Spleen (tissue), 11 donors: ENCODE results near the gene MBD1. TPM values are rescaled to one million over a fixed set of nuclear protein-coding genes. Genes with fewer than 3 reads are reported as not detected.
A peak's percentile ranks its signal among the peaks of the same experiment; 100 is the strongest.
"Not testable (repeated sequence)": the region's sequence is repeated elsewhere in the genome, so short reads cannot be mapped to it uniquely, and the experiment has no call there.

ENCODE experiments used
- DNase-seq: peaks from one replicate; pipeline ENCODE4 v3.0.0-alpha.2; 2020
- H3K27ac ChIP-seq, 8 donors: fragments of 200-600 bp; sonication (generic) in 7 of 8; 1 replicate in 4 of 8; 2 replicates in 4 of 8; pipeline versions ENCODE4 v1.5.0 to v1.8.0; 2016 to 2021; ENCODE audit warnings: inconsistent platforms in 4 of 8, mild to moderate bottlenecking in 4 of 8, moderate library complexity in 1 of 8
- H3K27me3 ChIP-seq, 7 donors: fragments of 200-600 bp; sonication (generic) in 6 of 7; replicated peaks in 1 of 7; 1 replicate in 4 of 7; 2 replicates in 3 of 7; pipeline versions ENCODE4 v1.5.0 to v1.8.0; 2016 to 2021; ENCODE audit warnings: inconsistent platforms in 3 of 7, mild to moderate bottlenecking in 1 of 7
- H3K36me3 ChIP-seq, 6 donors: fragments of 200-600 bp; sonication (generic) in 5 of 6; 1 replicate in 4 of 6; 2 replicates in 2 of 6; pipeline versions ENCODE4 v1.5.0 to v1.8.0; 2016 to 2021; ENCODE audit warnings: inconsistent platforms in 2 of 6
- H3K4me1 ChIP-seq, 6 donors: fragments of 200-600 bp; sonication (generic) in 5 of 6; 1 replicate in 3 of 6; 2 replicates in 3 of 6; pipeline versions ENCODE4 v1.5.0 to v1.8.0; 2016 to 2021; ENCODE audit warnings: inconsistent platforms in 3 of 6
- H3K4me3 ChIP-seq, 8 donors: fragments of 200-600 bp; sonication (generic) in 7 of 8; 1 replicate in 4 of 8; 2 replicates in 4 of 8; pipeline versions ENCODE4 v1.5.0 to v1.8.0; 2016 to 2021; ENCODE audit warnings: inconsistent platforms in 4 of 8, mild to moderate bottlenecking in 4 of 8, moderate library complexity in 2 of 8
- H3K9me3 ChIP-seq, 8 donors: fragments of 200-600 bp; sonication (generic) in 7 of 8; 1 replicate in 4 of 8; 2 replicates in 4 of 8; pipeline versions ENCODE4 v1.5.0 to v1.8.0; 2016 to 2021; ENCODE audit warnings: inconsistent platforms in 4 of 8
- POLR2A ChIP-seq, 3 donors: fragments of 450-650 bp; IDR thresholded peaks; one replicate each; pipeline ENCODE4 v1.5.1; 2017; ENCODE audit warnings: antibody characterized with exemption in 3 of 3, mild to moderate bottlenecking in 1 of 3
- POLR2AphosphoS5 ChIP-seq, 3 donors: sonication (generic); formaldehyde crosslinking; IDR thresholded peaks; one replicate each; pipeline ENCODE4 v1.5.1; 2017; ENCODE audit warnings: antibody characterized with exemption in 3 of 3
- WGBS, 5 donors: extraction: QIAGEN DNeasy Blood & Tissue Kit in 3 of 5; methylation state at CpG; one replicate each; pipeline versions ENCODE4 v1.1.5 to v1.1.7; 2013 to 2018; 5-methylcytosine and 5-hydroxymethylcytosine counted together
- intact Hi-C: fragments of 100-400 bp; cut with DNase I; formaldehyde crosslinking; loops from one replicate; pipeline ENCODE4 v1.15.0; 2023; ENCODE audit warnings: low total_unique reads
- polyA plus RNA-seq, 3 donors: library from polyadenylated mRNA; stranded (reverse); fragments of 200-250 nt; gene quantifications; one replicate each; pipeline ENCODE4 v1.2.1, GENCODE V29; 2013
- total RNA-seq, 7 donors: library from RNA; depleted of rRNA in 3 of 7; stranded (reverse); fragments of >200 nt in 3 of 7; fragmentation: NEBNext Ultra II Directional in 4 of 7; extraction: Animal tissue kit (Norgen Biotek cat#: 25700) in 4 of 7; gene quantifications; one replicate each; pipeline versions ENCODE4 v1.1.0 to v1.2.1, GENCODE V29; 2016 to 2021
- TF ChIP-seq, protein P1 (sequence below), 11 experiments: fragments of 200-600 bp in 7 of 11; fragments of 450-650 bp in 4 of 11; sonication (generic) in 4 of 11; IDR thresholded peaks in 8 of 11; conservative IDR thresholded peaks in 3 of 11; 1 replicate in 7 of 11; 2 replicates in 4 of 11; pipeline versions ENCODE4 v1.4.0 to v1.8.0; 2016 to 2021; ENCODE audit warnings: antibody characterized with exemption in 11 of 11, inconsistent platforms in 4 of 11, mild to moderate bottlenecking in 1 of 11
- donor health status: healthy with polysubstance abuse.
- donor health status: DM: no; HTN: no; CAD: no; lungs with moderate emphysema.
- donor health status: DM: no; HTN: no; CAD: no.
- donor health status: Bipolar disorder and iron deficiency.
- donor health status: healthy.
- donor health status: DM: no; HTN: no; CAD: no.
- donor health status: DM: yes; HTN: yes; CAD: no.

Gene MBD1
- total and polyA plus RNA-seq, 10 donors: 22.2 to 137 (median 86.2) TPM

DNA sequence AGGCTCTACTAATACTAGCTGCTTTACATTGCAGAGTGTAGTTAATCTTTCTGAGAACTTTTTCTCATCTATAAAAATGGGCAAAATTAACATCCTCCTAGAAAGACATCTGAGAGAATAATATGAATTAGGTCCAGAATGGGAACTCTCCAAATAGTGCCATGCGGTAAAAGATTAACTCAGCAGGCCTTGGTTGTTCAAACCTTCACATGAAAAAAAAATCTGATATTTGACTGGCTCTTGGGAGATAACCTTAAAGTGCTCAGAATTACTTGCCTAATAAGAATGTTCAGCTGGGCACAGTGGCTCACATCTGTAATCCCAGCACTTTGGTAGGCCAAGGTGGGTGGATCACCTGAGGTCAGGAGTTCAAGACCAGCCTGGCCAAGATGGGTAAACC lies 11.7 kb upstream of the MBD1 start:
- Histone ChIP-seq H3K27ac (no peak overlapping the region), H3K4me3 (no peak overlapping the region), H3K36me3 (no peaks in the 10 kb centered on the region), H3K9me3 (no peaks in the 10 kb centered on the region), H3K27me3 (peaks cover 0 to under 1% (median 0%) of the 10 kb centered on the region in 7 donors), H3K4me1 (peaks cover 9 to 26% (median 15%) of the 10 kb centered on the region in 6 donors)
- WGBS, 5 donors: 97 to 100% (median 100%) methylated on average over 1 of the region's 1 CpG
- no peak for TF ChIP-seq POLR2A (IDR thresholded peaks at IDR 0.05)
- no peak for TF ChIP-seq POLR2AphosphoS5 (IDR thresholded peaks at IDR 0.05)
- intact Hi-C loops: no loop called here
- DNase-seq: no peak

DNA sequence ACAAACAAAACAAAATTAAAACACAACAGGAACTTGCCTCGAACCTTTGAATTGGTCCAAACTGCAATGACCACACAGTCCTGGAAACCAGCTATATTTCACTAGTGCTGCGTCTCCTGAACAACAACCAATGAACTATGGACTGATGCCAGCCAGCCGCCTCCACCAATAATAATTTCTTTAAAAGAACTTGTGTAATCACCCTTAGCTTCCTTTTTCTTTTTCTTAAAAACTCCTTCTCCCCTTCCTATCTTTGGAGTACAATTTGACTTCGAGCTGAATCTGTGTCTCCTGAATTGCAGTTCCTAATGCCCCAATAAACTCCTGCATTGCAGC lies 7.8 kb upstream of the MBD1 start:
- no peaks in the 10 kb centered on the region for H3K9me3 ChIP-seq
- WGBS, 5 donors: 54 to 88% (median 72%) methylated on average over 4 of the region's 4 CpGs
- DNase-seq: no peak
- H3K36me3 ChIP-seq: peaks cover 0 to 22% (median 17%) of the 10 kb centered on the region in 6 donors
- intact Hi-C loops: loop anchor here (10.0 kb wide), 1 partner anchor 86 kb away; the partner anchor contains the start of gene SKA1
- peak overlapping the region in 2 of 8 donors; percentile 89 to 95 for H3K27ac ChIP-seq
- H3K27me3 ChIP-seq: no peaks in the 10 kb centered on the region
- TF ChIP-seq POLR2A (IDR thresholded peaks at IDR 0.05) (no peak), POLR2AphosphoS5 (IDR thresholded peaks at IDR 0.05) (no peak)
- TF ChIP-seq, protein P1, sequence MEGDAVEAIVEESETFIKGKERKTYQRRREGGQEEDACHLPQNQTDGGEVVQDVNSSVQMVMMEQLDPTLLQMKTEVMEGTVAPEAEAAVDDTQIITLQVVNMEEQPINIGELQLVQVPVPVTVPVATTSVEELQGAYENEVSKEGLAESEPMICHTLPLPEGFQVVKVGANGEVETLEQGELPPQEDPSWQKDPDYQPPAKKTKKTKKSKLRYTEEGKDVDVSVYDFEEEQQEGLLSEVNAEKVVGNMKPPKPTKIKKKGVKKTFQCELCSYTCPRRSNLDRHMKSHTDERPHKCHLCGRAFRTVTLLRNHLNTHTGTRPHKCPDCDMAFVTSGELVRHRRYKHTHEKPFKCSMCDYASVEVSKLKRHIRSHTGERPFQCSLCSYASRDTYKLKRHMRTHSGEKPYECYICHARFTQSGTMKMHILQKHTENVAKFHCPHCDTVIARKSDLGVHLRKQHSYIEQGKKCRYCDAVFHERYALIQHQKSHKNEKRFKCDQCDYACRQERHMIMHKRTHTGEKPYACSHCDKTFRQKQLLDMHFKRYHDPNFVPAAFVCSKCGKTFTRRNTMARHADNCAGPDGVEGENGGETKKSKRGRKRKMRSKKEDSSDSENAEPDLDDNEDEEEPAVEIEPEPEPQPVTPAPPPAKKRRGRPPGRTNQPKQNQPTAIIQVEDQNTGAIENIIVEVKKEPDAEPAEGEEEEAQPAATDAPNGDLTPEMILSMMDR (IDR thresholded peaks at IDR 0.05 in 8 of 11, conservative IDR thresholded peaks at IDR 0.05 in 3 of 11): no peak
- H3K4me1 ChIP-seq: peaks cover 13 to 43% (median 21%) of the 10 kb centered on the region in 6 donors
- no peak overlapping the region for H3K4me3 ChIP-seq

DNA sequence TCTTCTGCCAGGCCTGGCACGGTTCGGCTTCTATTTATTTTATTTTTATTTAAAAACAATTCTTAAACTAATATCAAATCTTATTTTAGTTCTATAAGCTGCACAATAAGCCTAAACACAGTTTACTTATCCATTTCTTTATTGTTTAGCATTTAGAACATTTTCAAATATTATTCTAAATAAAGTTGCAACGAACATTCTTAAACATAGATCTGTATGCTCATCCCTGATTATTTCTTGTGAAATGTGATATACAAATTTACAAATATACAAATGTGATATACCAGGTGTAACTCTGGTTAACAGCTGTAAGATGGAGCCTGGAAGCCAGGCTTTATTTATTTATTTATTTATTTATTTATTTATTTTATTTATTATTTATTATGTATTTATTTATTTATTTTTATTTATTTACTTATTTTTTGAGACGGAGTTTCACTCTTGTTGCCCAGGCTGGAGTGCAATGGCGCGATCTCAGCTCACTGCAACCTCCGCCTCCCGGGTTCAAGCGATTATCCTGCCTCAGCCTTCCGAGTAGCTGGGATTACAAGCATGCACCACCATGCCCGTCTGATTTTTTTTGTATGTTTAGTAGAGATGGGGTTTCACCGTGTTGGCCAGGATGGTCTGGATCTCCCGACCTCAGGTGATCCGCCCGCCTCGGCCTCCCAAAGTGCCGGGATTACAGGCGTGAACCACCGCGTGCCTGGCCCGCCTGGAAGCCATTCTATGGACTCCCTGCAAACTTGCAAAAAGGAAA lies 7.2 kb upstream of the MBD1 start:
- DNase-seq: peak; percentile 82
- H3K9me3 ChIP-seq, H3K27me3 ChIP-seq: not testable (repeated sequence)
- intact Hi-C loops: loop anchor here (10.0 kb wide), 1 partner anchor 86 kb away; the partner anchor contains the start of gene SKA1
- peaks cover 0 to 27% (median 22%) of the 10 kb centered on the region in 6 donors for H3K36me3 ChIP-seq
- 77 to 79% (median 78%) methylated on average over 21 of the region's 21 CpGs for WGBS, 5 donors
- peaks cover 13 to 46% (median 21%) of the 10 kb centered on the region in 6 donors for H3K4me1 ChIP-seq
- peak overlapping the region; percentile 77 to 95 (median 89) for H3K27ac ChIP-seq
- peak overlapping the region; percentile 33 to 96 (median 87) for H3K4me3 ChIP-seq

DNA sequence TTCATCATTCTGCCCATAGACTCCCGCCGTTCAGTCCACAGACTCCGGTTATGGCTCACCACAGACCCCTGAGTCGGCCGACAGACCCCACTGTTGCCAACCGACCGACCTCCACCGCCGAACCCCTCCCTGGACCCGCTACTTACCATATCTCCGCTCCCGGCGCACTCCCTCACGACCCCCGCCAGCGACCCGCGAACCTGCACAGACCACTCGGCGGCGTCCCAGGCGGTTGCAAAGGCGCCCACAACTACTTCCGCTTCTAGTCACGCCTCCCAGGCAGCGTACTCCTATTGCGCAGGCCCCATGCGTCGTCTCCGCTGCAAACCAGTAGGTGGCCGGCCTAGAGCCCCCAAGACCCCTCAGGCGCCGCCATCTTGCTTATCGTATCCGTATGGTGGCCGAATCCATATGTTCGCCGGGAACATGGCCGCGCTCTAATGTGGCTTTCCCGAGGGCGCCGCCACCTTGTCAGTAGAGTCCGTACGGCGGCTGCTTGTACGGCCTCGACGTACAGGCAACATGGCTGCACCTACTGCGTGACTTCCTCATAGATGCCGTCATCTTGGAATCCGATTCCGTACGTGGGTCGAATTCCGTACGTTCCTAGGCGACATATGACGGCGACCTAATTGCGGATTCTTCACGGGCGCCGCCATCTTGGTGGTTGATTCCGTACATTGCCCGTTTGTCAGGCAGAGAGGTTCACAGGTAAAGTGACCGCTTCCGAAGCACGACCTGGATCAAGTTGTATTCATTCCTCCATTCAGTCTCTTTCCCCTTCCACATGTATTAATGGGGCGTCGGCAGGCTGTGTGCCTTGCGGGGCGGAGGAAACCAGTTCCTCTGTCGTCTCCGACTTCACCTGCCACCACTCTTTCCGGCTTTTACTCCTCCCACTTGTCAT lies 6.4 kb upstream of the MBD1 start, which contains the start of gene CXXC1:
Gene CXXC1, minus strand, starts transcription at position 252 of the 907 bp plus-strand sequence. Its CDS starts 103 bp downstream, at position 149.
- peak within 1 kb of the TSS; percentile 77 to 95 (median 89) for H3K27ac ChIP-seq
- TF ChIP-seq POLR2A (IDR thresholded peaks at IDR 0.05) (peak in 1 of 3 donors; percentile 48), POLR2AphosphoS5 (IDR thresholded peaks at IDR 0.05) (peak; percentile 93 to 96 (median 95))
- TF ChIP-seq, protein P1 (IDR thresholded peaks at IDR 0.05 in 8 of 11, conservative IDR thresholded peaks at IDR 0.05 in 3 of 11): peak; percentile 64 to 91 (median 84)
- H3K4me1 ChIP-seq: peaks cover 13 to 50% (median 22%) of the 10 kb centered on the region in 6 donors
- H3K4me3 ChIP-seq: peak within 1 kb of the TSS; percentile 54 to 96 (median 87)
- H3K9me3 ChIP-seq: no peaks in the 10 kb centered on the region
- no peaks in the 10 kb centered on the region for H3K27me3 ChIP-seq
- 0 to 1% (median 0%) methylated on average over 38 to 76 of the region's 76 CpGs for WGBS, 5 donors
- peak; percentile 100 for DNase-seq
- intact Hi-C loops: loop anchor here (10.0 kb wide), 1 partner anchor 87 kb away; the partner anchor contains the start of gene SKA1
- peaks cover 0 to 35% (median 30%) of the 10 kb centered on the region in 6 donors for H3K36me3 ChIP-seq
